Metanephros (tissue), 2 donors: ENCODE measurements around the gene MCFD2. TPM values are rescaled to one million over a fixed set of nuclear protein-coding genes. Genes with fewer than 3 reads are reported as not detected.

Source experiments
- small RNA-seq: library from RNA; depleted of rRNA; stranded (forward); fragments of <200 nt; gene quantifications from one replicate; pipeline ENCODE3, GENCODE V24; 2014; ENCODE audit warnings: low replicate concordance
- total RNA-seq: library from RNA; depleted of rRNA; stranded (reverse); fragments of >200 nt; gene quantifications from one replicate; pipeline ENCODE4 v1.2.3, GENCODE V29; 2014

The MCFD2 gene
- 67.7 TPM for total RNA-seq

DNA sequence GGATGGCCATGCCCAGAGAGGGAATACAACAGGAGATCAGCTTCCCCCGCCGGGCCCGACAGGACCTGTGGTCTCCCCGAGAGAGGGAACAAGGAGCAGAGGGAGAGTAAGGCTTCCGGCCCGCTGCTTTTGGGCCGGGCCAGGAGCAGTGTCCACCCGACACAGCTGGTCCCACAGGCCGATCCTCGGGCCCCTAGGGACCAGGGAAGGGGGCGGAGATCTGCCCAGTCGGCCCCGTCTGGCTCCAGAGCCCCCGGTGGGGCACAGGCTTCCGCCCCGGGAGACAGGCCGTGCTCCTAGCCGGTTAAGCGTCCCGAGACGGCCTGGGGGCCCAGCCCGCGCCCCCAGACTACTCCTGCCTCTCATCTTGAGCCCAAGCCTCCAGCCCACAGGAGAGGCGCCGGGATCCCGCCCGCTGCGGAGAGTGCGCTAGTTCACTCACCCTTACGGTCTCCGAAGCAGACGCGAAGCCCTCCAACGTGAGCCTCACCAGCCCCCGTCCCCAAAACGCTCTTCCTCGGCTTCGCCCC, at the start of gene MCFD2:
Gene MCFD2, minus strand, starts transcription at position 526 of the 530 bp plus-strand sequence. CDS start 6,635 bp downstream, outside the sequence.

Small RNA genes within 50 kb of the gene (small RNA-seq; reads per million reads assigned to genes)
- not detected for gene AC093732.2

Other genes starting within 250 kb of the MCFD2 start
- 37.8 TPM for gene SOCS5, start 216.5 kb downstream of the MCFD2 start, total RNA-seq
- 18.3 TPM for gene TTC7A, start 25.4 kb upstream of the MCFD2 start, total RNA-seq
- not detected for gene STPG4, start 239.5 kb upstream of the MCFD2 start, total RNA-seq